Astrocyte of the cerebellum (primary cell): ENCODE data around the gene EFNB1.
A peak's percentile ranks its signal among the peaks of the same experiment; 100 is the strongest.

Experiments
- DNase-seq: peaks from one replicate; pipeline ENCODE4 v3.0.0-alpha.2; 2011; ENCODE audit warnings: low read depth
- H3K4me3 ChIP-seq: 2 replicates; pipeline ENCODE4 v1.5.1; 2011; ENCODE audit warnings: mild to moderate bottlenecking, low read depth, low read length, moderate library complexity
- CTCF ChIP-seq: IDR thresholded peaks from 2 replicates; pipeline ENCODE4 v1.5.1; 2012; ENCODE audit warnings: low read length, low read depth, moderate library complexity, mild to moderate bottlenecking; ENCODE audit errors: missing control alignments
- in situ Hi-C: cut with HindIII; loops from 2 replicates; pipeline ENCODE4 v1.10.0; 2017; ENCODE audit warnings: low sequenced_read_pairs

Gene EFNB1

DNA sequence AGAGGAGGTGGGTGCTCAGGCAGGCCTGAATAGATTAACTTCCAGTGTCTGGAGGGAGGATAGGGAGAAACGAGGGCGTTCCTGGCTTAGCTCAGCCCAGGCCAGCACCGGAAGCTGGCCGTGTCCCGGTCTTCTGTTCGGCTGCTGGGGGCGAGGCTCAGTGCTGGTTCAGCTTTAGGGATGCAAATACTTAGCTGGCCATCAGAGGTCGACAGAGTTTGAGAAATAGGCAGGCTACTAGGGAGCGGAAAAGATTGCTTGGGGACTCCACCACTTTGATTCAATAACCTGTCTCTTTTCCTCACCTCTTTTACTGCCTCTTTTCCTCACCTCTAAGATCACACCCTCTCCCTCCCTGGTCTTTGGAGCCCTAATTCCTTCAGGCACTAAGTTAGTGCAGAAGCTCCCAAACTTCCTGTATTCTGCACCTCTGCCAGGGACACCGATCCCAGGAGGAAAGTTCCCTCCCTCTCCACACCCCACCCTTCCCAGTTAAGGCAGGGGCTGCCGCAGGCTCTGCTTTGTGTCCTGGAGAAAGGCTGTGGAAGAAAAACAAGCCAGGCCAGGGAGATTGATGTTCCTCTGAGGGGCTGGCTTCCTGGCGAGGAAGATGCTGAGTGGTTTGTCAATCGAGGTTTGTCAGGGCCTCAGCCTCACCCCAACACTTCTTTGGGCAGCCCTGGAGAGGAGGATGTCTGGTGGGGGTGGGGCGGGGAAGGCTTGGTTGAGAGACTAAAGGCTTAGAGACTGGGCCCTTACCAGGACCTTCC lies 6.0 kb upstream of the EFNB1 start:
- no peak overlapping the region for H3K4me3 ChIP-seq
- DNase-seq = no peak
- in situ Hi-C loops = no loop called here

GRCh38 chrX:68823413-68824151 lies 5.2 kb upstream of the EFNB1 start:
- DNase-seq = no peak
- no peak for TF ChIP-seq CTCF
- no peak overlapping the region for H3K4me3 ChIP-seq
- in situ Hi-C loops = no loop called here

More for the DNA sequence above, 6.0 kb upstream of the EFNB1 start:
- TF ChIP-seq CTCF = peak; percentile 70

DNA sequence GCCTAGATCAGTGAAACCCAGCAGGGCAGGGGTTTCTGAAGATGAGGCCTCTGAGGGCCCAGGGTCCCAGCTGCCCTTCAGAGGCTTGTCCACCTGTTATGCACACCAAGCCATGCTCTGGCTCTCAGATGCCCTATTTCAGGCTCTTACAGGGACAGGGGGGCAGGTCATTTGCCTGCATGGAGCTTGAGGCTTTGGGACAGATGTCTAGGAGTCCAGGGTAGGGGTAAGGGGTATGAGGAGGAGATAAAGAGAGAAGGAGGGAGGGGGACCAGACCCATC lies 4.7 kb upstream of the EFNB1 start:
- no peak for DNase-seq
- TF ChIP-seq CTCF = no peak
- in situ Hi-C loops = no loop called here
- H3K4me3 ChIP-seq = no peak overlapping the region

DNA sequence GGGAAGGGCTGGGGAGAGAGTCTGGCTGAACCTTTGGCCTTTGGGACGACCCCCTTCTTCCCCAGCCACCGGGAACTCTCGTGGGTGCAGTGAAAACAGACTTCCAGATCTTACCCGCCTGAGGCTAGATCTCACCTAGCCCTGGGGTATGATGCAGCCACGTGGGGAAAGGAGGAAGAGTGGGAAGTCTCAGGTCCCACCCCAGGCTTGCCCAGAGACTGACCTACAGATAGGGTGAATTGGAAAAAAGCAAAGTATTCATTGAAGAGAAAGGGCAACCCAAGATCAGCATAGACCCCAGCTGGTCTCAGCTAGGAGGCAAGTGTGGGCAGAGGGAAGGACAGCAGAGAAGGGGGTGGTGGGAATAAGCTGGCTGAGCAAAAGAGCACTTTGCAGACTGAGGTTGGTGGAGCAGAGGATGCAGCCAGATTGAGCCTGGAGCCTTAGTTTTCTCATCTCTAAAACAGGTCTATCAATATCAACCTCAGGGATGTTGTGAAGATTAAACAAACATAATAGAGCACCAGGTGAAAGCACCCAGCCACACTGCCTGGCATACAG lies 4.2 kb upstream of the EFNB1 start:
- in situ Hi-C loops = no loop called here
- no peak for TF ChIP-seq CTCF
- H3K4me3 ChIP-seq = no peak overlapping the region
- DNase-seq = no peak

GRCh38 chrX:68826113-68826980 lies 2.5 kb upstream of the EFNB1 start:
- no peak overlapping the region for H3K4me3 ChIP-seq
- in situ Hi-C loops = no loop called here
- no peak for DNase-seq
- TF ChIP-seq CTCF = no peak

DNA sequence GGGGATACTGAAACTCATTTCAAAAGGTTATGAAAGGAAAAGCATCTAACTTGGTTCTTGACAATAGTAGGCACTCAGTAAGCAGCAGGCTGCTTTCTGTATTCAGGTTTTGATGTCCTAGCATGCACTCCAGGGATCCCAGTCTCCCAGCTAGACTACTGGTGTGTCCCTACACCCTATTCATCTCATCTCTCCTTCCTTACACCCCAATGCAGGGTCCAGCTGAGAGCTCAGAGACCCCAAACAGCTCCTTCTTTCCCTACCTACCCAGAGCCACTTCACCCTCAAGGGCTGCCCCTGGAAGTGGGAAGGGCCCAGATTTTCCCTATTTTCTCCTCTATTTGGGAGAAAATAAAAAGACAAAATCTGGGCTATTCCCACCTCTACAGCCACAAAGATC lies 1.6 kb upstream of the EFNB1 start:
- no peak overlapping the region for H3K4me3 ChIP-seq
- no peak for DNase-seq
- TF ChIP-seq CTCF = no peak
- in situ Hi-C loops = no loop called here
